Measurements from ENCODE around the gene SPINK8. TPM values are rescaled to one million over a fixed set of nuclear protein-coding genes. Genes with fewer than 3 reads are reported as not detected.
"Not testable (repeated sequence)": the region's sequence is repeated elsewhere in the genome, so short reads cannot be mapped to it uniquely, and the experiment has no call there.

SPINK8 gene
- total RNA-seq (not detected), polyA plus RNA-seq (not detected)
- long read RNA-seq, donor 1, result 0 reads
- long read RNA-seq, donor 2, result 0 reads
- long read RNA-seq, donor 3, result 0 reads

- intact Hi-C loops (cut with DNase I); H3K9me3 ChIP-seq; H3K27ac ChIP-seq: not testable (repeated sequence)
These were observed at the start of gene SPINK8 for GRCh38 chr3:48333346-48334245. SPINK8 (minus strand) TSS chr3:48333661; CDS start chr3:48328341, 5,320 bp downstream.

GRCh38 chr3:48372862-48373435 is 39.5 kb upstream of the SPINK8 start:
- H3K4me3 ChIP-seq, result no peak overlapping the region
- no peaks in the 10 kb centered on the region for H3K36me3 ChIP-seq
- H3K4me1 ChIP-seq (ENCODE audit: insufficient read depth), result no peaks in the 10 kb centered on the region
- WGBS, 3 donors, result 57 to 63% (median 59%) methylated on average over 5 of the region's 5 CpGs
- intact Hi-C loops (cut with DNase I), result no loop called here
- no peaks in the 10 kb centered on the region for H3K9me3 ChIP-seq
- no peaks in the 10 kb centered on the region for H3K27me3 ChIP-seq
- no peak for DNase-seq
- H3K27ac ChIP-seq, result no peak overlapping the region
- TF ChIP-seq EP300 (IDR thresholded peaks at IDR 0.05) (no peak), CTCF (IDR thresholded peaks at IDR 0.05) (no peak), POLR2A (IDR thresholded peaks at IDR 0.05) (no peak)

More at GRCh38 chr3:48333346-48334245, at the start of gene SPINK8:
- H3K4me3 ChIP-seq; H3K36me3 ChIP-seq; DNase-seq; H3K4me1 ChIP-seq (ENCODE audit: insufficient read depth); H3K27me3 ChIP-seq: not testable (repeated sequence)
- 71 to 81% (median 77%) methylated on average over 15 of the region's 15 CpGs for WGBS, 3 donors

GRCh38 chr3:48372377-48372770 is 38.9 kb upstream of the SPINK8 start:
- WGBS, 3 donors, result 76 to 88% (median 82%) methylated on average over 7 of the region's 7 CpGs
- intact Hi-C loops (cut with DNase I), result no loop called here
- Histone ChIP-seq H3K4me1 (ENCODE audit: insufficient read depth) (no peaks in the 10 kb centered on the region), H3K27me3 (no peaks in the 10 kb centered on the region), H3K27ac (no peak overlapping the region), H3K9me3 (no peaks in the 10 kb centered on the region), H3K36me3 (no peaks in the 10 kb centered on the region), H3K4me3 (no peak overlapping the region)
- TF ChIP-seq EP300 (IDR thresholded peaks at IDR 0.05) (no peak), POLR2A (IDR thresholded peaks at IDR 0.05) (no peak), CTCF (IDR thresholded peaks at IDR 0.05) (no peak)
- DNase-seq, result no peak

- H3K4me1 ChIP-seq (ENCODE audit: insufficient read depth), result no peaks in the 10 kb centered on the region
- H3K9me3 ChIP-seq, result no peaks in the 10 kb centered on the region
- 91 to 94% (median 92%) methylated on average over 11 of the region's 11 CpGs for WGBS, 3 donors
- no peak within 1 kb of the TSS for H3K4me3 ChIP-seq
- no peak for TF ChIP-seq POLR2A (IDR thresholded peaks at IDR 0.05)
- TF ChIP-seq EP300 (IDR thresholded peaks at IDR 0.05), result no peak
- TF ChIP-seq CTCF (IDR thresholded peaks at IDR 0.05), result no peak
- no peaks in the 10 kb centered on the region for H3K27me3 ChIP-seq
- no peaks in the 10 kb centered on the region for H3K36me3 ChIP-seq
- intact Hi-C loops (cut with DNase I), result no loop called here
- no peak within 1 kb of the TSS for H3K27ac ChIP-seq
- DNase-seq, result no peak
These were observed 38.4 kb upstream of the SPINK8 start, which contains the start of gene FBXW12 for GRCh38 chr3:48371651-48372376. FBXW12 (plus strand) TSS chr3:48372219; CDS start chr3:48372768, 549 bp downstream.

All from ovary (tissue), 10 donors.